ENCODE results near the gene CA5B.
"Not testable (repeated sequence)": the region's sequence is repeated elsewhere in the genome, so short reads cannot be mapped to it uniquely, and the experiment has no call there.

The CA5B gene, protein sequence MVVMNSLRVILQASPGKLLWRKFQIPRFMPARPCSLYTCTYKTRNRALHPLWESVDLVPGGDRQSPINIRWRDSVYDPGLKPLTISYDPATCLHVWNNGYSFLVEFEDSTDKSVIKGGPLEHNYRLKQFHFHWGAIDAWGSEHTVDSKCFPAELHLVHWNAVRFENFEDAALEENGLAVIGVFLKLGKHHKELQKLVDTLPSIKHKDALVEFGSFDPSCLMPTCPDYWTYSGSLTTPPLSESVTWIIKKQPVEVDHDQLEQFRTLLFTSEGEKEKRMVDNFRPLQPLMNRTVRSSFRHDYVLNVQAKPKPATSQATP

GRCh38 chrX:15737959-15738902 lies at the start of gene CA5B:
Gene CA5B, plus strand, starts transcription at chrX:15738270. Its CDS starts 11,754 bp downstream, at chrX:15750024.
- DNase-seq (ENCODE audit: low read depth in 1 of 2, low spot score in 1 of 2), result peak; percentile 86 to 92

GRCh38 chrX:15694941-15695451 lies 43.1 kb upstream of the CA5B start:
- no peak for DNase-seq (ENCODE audit: low read depth in 1 of 2, low spot score in 1 of 2)

GRCh38 chrX:15696516-15696915 lies 41.6 kb upstream of the CA5B start:
- no peak for DNase-seq (ENCODE audit: low read depth in 1 of 2, low spot score in 1 of 2)

- DNase-seq (ENCODE audit: low read depth in 1 of 2, low spot score in 1 of 2), result no peak
Observed at GRCh38 chrX:15702488-15703371, 35.3 kb upstream of the CA5B start.

GRCh38 chrX:15703809-15704208 lies 34.3 kb upstream of the CA5B start:
- not testable (repeated sequence) for DNase-seq (ENCODE audit: low read depth in 1 of 2, low spot score in 1 of 2)

DNA sequence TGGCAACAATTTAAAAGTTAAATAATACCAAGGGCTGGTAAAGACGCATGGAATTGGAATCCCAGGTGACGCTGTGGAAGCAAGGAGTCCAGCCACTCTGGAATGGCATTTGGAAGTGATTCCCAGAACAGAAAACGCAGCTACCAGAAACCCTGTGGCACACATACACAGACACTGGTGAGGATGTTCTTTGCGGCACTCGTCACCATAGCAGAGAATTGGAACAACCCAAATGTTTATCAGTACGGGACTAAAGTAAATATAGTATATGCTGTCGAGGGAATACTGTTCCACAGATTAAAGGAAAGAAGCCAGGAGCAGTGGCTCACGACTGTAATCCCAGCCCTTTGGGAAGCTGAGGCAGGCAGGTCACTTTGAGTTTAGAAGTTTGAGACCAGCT lies 33.8 kb upstream of the CA5B start:
- not testable (repeated sequence) for DNase-seq (ENCODE audit: low read depth in 1 of 2, low spot score in 1 of 2)

DNA sequence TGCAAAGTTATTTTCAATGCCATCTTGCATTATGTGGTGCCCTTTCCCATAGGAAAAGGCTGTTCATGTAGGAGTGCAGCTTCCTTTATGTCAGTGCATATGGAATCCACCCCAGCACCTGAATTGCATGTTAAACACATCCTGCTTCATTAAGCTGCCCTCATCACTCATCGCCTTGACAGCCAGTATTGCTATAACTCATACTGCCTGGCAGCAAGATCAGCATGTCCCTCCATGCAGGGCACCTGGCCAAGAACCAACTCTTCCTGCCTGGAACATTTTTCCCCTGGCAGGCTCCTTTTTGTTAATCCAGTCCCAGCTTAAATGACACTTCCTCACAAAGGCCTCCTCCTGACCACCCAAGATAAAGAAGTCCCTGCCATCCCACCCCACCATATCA lies 23.5 kb upstream of the CA5B start:
- no peak for DNase-seq (ENCODE audit: low read depth in 1 of 2, low spot score in 1 of 2)

GRCh38 chrX:15718283-15718970 lies 19.6 kb upstream of the CA5B start:
- no peak for DNase-seq (ENCODE audit: low read depth in 1 of 2, low spot score in 1 of 2)

- DNase-seq (ENCODE audit: low read depth in 1 of 2, low spot score in 1 of 2), result no peak
Observed at GRCh38 chrX:15719324-15719968, 18.6 kb upstream of the CA5B start.

DNA sequence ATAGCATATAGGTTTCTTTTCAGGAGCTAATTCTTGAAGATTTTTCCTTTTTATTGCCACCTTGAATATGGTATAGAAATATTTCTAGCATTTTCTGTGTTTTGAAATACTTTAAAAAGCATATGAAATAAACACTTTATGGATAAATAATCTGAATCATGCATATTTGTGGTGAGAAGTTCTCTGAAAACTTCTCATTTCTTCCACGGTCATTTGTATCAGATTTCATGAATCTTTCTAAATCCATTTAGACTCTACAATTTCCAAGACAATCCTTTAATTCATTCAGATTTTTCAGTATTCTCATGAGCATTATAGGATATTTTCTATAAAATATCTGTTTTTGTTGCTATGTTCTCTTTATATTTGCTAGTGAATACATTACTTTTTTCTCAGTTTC lies 16.2 kb upstream of the CA5B start:
- no peak for DNase-seq (ENCODE audit: low read depth in 1 of 2, low spot score in 1 of 2)

DNA sequence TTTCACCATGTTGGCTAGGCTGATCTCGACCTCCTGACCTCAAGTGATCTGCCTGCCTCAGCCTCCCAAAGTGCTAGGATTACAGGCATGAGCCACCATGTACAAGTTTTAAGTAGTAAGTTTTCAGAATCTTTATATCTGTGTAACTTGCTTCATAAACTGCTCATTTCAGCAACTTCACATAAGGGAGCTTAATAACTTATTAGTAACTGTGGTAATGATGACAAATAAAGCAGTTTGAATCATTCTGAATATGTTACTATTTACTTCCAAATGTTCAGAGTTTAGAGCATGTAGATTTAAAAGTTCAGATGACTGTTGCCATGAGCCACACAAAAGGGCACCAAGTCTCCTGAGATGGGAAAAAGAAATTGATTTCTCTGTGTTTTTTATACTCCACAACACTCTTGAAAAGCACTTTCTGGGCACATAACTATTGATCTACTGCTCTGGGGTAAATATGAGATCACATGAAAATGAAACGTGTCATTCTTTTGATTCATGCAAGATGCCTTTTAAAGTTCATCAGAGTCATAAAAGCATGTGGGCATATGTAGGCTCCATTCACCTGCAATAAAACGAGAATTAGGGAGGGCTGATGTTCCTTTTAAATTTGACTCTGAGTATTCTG lies 14.1 kb upstream of the CA5B start:
- no peak for DNase-seq (ENCODE audit: low read depth in 1 of 2, low spot score in 1 of 2)

GRCh38 chrX:15724911-15725310 lies 13.2 kb upstream of the CA5B start:
- no peak for DNase-seq (ENCODE audit: low read depth in 1 of 2, low spot score in 1 of 2)

DNA sequence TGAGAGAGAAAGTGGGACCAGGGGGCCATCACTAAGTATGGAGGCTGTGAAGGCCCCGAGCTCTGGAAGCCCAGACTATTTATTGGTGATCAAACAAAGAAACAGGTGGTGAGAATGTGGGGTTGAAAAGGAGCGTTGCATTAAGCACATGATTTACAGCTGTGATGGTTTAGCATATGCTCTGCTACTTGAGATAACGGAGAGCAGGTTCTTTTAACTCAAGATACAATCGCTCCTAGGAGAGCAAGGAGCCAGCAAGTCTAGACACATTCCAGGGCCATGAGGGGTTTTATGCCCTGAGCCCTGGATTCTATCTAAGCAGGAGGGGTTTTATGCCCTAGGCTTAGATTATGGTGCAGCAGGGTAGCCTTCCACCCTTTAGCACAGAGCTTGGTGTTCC lies 6.7 kb upstream of the CA5B start:
- DNase-seq (ENCODE audit: low read depth in 1 of 2, low spot score in 1 of 2), result not testable (repeated sequence)

DNA sequence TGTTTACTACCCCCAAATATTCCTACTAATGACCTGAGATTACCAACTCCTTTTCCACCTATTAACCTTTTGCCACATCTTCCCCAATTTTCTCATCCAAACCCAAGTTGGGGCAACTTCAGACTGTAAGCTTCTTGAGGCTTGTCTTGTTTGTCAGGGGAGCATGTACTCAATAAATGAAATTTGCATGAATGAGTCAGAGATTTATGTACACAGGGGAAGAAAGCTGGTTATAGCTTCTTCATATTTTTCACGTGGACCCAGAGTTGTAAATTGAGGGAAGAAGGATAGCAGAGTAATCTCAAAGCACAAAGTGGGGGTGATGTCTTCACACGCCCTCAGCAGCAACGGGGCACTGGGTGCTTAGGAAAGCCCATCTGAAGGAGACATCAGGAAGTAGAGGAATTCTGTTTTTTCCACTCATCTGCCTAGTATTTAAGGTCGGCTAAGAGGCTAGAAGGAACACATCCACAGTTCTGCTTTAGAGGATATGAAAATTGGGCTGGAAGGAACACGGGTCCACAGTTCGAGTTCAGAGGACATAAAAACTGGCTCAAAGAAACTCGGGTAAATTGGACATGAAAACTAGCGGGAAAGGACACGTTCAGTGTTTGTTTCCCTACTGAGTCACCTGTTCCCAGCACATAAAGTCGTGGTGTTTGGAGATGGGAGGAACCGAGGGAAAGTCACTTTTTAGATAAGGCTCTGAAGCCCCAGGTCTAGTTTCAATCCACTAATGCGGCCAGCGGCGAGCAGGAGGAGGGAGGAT lies 696 bp upstream of the CA5B start:
- no peak for DNase-seq (ENCODE audit: low read depth in 1 of 2, low spot score in 1 of 2)

DNA sequence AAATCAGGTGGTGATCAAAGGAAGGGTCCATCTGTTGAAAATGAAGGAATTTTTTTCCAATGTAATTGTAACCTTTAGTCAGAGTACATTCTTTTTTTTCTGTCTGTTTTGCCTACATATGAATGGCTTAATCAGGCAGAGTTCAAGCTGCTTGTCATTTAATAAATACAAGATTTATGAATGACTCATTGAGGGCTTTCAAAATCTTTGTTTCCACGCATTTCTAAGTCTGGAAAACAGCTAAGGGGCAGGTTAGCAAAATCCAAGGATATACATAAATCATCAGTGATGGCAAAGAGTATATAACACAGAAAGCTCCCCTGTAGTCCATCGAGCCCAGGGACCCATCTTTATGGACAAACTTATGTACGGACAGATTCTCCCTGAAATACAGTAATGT lies 1.8 kb downstream of the CA5B start:
- DNase-seq (ENCODE audit: low read depth in 1 of 2, low spot score in 1 of 2), result no peak

GRCh38 chrX:15744181-15744867 lies 6.3 kb downstream of the CA5B start:
- no peak for DNase-seq (ENCODE audit: low read depth in 1 of 2, low spot score in 1 of 2)

- no peak for DNase-seq (ENCODE audit: low read depth in 1 of 2, low spot score in 1 of 2)
Observed at GRCh38 chrX:15745179-15745578, 7.1 kb downstream of the CA5B start.

GRCh38 chrX:15746651-15747050 lies 8.6 kb downstream of the CA5B start:
- not testable (repeated sequence) for DNase-seq (ENCODE audit: low read depth in 1 of 2, low spot score in 1 of 2)

All from activated CD4-positive, alpha-beta T cell treated with anti-CD3 and anti-CD28 coated beads, Interleukin-2, amount 50 U/mL, for 24 hours (primary cell).